Measurements from ENCODE around the gene DEFB114.

The DEFB114 gene

DNA sequence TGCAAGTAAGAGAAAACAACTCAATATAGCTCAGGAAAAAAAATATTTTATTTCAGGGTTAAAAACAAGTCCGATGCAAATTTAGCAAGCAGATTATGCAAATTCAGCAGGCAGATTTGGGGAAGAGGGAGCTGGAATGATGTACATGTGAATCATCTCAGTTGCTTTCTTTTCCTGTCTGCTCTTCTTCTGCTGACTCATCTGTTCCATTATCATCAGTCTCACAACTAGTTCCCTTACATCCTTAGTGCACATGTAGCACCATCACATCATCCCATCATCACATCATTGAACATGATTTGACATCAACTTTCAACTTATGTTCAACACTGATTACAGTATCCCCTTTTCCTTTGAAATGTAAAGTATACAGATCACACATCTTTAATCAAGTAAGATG is 16.9 kb upstream of the DEFB114 start:
- no peak overlapping the region for H3K27ac ChIP-seq
- TF ChIP-seq, protein P1, sequence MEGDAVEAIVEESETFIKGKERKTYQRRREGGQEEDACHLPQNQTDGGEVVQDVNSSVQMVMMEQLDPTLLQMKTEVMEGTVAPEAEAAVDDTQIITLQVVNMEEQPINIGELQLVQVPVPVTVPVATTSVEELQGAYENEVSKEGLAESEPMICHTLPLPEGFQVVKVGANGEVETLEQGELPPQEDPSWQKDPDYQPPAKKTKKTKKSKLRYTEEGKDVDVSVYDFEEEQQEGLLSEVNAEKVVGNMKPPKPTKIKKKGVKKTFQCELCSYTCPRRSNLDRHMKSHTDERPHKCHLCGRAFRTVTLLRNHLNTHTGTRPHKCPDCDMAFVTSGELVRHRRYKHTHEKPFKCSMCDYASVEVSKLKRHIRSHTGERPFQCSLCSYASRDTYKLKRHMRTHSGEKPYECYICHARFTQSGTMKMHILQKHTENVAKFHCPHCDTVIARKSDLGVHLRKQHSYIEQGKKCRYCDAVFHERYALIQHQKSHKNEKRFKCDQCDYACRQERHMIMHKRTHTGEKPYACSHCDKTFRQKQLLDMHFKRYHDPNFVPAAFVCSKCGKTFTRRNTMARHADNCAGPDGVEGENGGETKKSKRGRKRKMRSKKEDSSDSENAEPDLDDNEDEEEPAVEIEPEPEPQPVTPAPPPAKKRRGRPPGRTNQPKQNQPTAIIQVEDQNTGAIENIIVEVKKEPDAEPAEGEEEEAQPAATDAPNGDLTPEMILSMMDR (conservative IDR thresholded peaks at IDR 0.05), result no peak

DNA sequence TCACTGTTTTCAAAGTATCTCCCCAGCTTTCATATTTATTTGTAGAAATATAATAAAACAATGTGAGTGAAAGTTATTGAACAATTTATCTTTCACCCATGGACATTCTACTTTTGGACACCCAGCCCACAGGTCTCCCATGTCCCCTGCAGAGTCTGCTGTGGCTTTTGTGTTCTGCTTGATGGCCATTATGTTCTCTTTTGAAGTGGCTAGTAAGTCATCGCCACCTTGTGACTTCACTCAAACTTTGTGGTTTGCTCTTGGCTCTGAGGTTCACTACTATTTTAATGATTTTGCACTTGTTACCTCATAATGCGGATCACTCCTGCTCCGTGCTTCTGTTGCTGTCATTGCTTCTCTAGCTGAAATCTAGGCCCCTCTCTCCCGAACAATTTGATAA is 15.6 kb upstream of the DEFB114 start:
- TF ChIP-seq, protein P1 (conservative IDR thresholded peaks at IDR 0.05), result no peak

DNA sequence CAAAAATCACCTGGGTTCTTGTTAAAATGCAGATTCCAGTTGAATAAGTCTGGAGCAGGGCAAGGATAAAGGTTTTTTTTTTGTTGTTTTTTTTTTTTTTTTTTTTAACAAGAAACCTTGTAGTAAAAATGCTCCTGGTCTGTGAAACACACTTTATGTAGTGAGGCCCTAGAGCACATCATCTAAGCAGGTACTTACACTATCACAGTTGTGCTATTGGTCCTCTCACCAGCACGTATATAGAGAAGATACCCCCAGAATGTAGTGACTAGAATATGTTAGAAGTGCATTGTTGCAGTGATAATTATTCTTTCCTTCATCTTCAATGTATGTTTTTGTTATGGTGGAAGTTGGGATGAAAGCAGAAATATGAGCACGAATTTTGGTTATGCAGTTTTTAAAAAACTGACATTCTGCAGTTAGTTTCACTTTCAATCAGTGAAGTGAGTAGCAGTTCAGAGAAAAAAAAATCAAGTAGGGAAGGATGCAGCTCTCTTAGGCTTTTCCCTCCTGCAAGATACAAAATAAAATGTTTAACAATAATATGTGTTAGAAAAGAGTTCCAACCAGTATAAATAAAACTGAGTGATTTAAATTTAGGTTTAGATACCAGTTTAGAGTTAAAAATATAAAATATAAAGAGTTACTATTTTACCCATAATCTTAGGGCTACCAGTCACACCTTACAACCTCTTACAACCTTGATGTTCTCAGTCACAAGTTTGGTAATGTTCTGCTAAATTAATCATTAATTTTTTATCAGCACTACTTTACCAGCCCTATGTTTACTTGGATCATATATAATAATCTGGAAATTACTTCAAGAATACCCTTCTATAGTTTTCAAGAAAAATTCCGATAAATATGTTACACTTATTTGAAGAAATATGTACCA is 14.6 kb upstream of the DEFB114 start:
- TF ChIP-seq, protein P1 (conservative IDR thresholded peaks at IDR 0.05), result no peak

More for the DNA sequence above, 15.6 kb upstream of the DEFB114 start:
- H3K27ac ChIP-seq, result no peak overlapping the region

DNA sequence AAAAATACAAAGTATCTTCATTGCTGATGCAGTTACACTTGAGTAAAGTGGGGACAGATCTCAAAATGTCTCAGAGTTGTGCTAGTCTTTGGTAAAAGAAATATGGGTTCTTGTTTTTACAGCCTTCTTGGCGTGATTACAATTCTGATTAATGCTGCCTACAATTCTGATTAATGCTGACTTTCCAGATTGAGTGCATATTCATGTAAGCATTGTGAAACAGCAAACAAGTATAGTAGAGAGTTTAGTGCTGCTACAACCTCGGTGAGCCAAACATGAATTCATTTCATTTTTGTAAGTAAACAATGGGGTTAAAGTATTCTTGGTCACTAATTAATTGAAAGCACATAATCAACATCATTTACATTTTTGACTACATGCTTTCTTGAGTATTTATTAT is 5.6 kb upstream of the DEFB114 start, which contains the start of gene DEFB113:
Gene DEFB113 (minus strand): TSS at position 21 of the 400 bp plus-strand sequence. CDS start 0 bp downstream, at position 21.
- TF ChIP-seq, protein P1 (conservative IDR thresholded peaks at IDR 0.05), result no peak
- H3K27ac ChIP-seq, result no peak within 1 kb of the TSS

More for the DNA sequence above, 14.6 kb upstream of the DEFB114 start:
- H3K27ac ChIP-seq, result no peak overlapping the region

DNA sequence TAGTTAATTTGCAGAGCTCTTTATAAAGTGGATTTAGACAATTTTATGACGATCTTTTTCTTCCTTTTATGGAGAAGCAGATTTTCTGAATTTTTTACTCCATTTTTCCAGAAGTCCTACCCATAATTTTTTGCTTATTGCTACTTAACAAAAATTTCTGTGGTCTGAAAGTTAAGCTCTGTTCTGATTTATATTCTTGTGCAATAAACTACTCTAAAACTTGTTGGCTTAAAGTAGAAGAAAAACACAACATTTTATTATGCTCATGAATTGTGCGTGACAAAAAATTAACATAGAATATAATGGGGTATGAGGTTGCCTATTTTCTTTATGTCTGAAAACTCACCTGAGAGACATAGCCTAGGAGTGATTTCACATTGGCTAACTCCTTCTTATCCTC is 2.9 kb upstream of the DEFB114 start:
- H3K27ac ChIP-seq, result no peak overlapping the region
- TF ChIP-seq, protein P1 (conservative IDR thresholded peaks at IDR 0.05), result no peak

DNA sequence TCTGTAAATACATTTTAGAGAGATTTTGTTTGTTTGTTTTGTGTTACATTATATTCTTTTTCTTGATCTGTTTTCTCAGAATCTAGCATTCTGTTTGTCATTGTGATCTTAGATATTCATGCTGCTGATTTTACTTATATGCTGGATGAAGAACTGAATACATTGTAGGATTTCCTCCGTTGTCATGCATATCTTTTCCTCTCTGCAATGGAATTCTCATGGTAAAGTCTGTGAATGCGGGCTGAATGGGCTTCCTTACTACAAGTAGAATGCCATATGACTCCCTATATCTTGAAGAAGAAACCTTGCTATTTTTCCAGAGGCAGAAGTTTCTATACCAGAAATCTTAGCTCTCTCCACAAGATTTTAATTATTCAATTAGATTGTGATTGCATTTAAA is 2.4 kb upstream of the DEFB114 start:
- TF ChIP-seq, protein P1 (conservative IDR thresholded peaks at IDR 0.05), result no peak
- no peak overlapping the region for H3K27ac ChIP-seq

DNA sequence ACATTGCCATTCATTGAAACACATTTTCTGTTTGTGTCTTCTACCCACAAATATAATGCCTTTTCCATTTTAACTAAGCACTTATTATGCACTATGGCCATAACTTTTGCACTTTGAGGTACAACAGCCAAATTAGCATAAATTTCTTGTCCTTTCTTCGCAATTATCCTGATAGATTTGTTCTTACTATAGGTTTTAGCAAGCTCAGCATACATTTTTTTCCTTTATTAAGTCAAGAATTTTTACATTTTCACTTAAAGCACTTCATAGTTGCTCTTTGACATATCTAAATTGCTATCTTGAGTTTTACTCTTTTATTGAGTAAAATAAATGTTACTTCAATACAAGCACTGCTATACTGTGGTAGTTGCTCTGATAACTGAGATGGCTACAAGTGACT is 5.8 kb downstream of the DEFB114 start:
- TF ChIP-seq, protein P1 (conservative IDR thresholded peaks at IDR 0.05), result no peak
- H3K27ac ChIP-seq, result no peak overlapping the region

Data from VCaP (cell line).